Measurements from ENCODE around the gene IZUMO4. TPM values are rescaled to one million over a fixed set of nuclear protein-coding genes. Genes with fewer than 3 reads are reported as not detected.

IZUMO4 gene
- total and polyA plus RNA-seq, 8 donors = 3.5 to 22.3 (median 8.1) TPM; not detected in 3

GRCh38 chr19:2109046-2109864 is 12.5 kb downstream of the IZUMO4 start:
- WGBS, 5 donors = 86 to 93% (median 89%) methylated on average over 21 to 31 of the region's 31 CpGs
- H3K36me3 ChIP-seq = peaks cover 81 to 98% (median 97%) of the 10 kb centered on the region in 4 donors
- no peak overlapping the region for H3K4me3 ChIP-seq
- no peak overlapping the region for H3K27ac ChIP-seq
- DNase-seq = no peak
- no peaks in the 10 kb centered on the region for H3K27me3 ChIP-seq
- TF ChIP-seq POLR2A (IDR thresholded peaks at IDR 0.05) (no peak), EP300 (IDR thresholded peaks at IDR 0.05) (no peak), POLR2AphosphoS5 (IDR thresholded peaks at IDR 0.05) (no peak), CTCF (IDR thresholded peaks at IDR 0.05) (no peak)
- intact Hi-C loops (cut with DNase I; ENCODE audit: low total_unique reads) = no loop called here
- peaks cover 0 to 9% (median 0%) of the 10 kb centered on the region in 4 donors for H3K9me3 ChIP-seq
- no peaks in the 10 kb centered on the region for H3K4me1 ChIP-seq

GRCh38 chr19:2110822-2111221 is 14.1 kb downstream of the IZUMO4 start:
- 88 to 96% (median 93%) methylated on average over 4 to 13 of the region's 13 CpGs for WGBS, 5 donors
- H3K4me3 ChIP-seq = no peak overlapping the region
- H3K4me1 ChIP-seq = no peaks in the 10 kb centered on the region
- no peak for TF ChIP-seq POLR2A (IDR thresholded peaks at IDR 0.05)
- no peak for DNase-seq
- H3K27ac ChIP-seq = no peak overlapping the region
- intact Hi-C loops (cut with DNase I; ENCODE audit: low total_unique reads) = no loop called here
- H3K36me3 ChIP-seq = peaks cover 92 to 100% (median 100%) of the 10 kb centered on the region in 4 donors
- peaks cover 0 to 2% (median 0%) of the 10 kb centered on the region in 4 donors for H3K9me3 ChIP-seq
- H3K27me3 ChIP-seq = no peaks in the 10 kb centered on the region

- 91 to 97% (median 93%) methylated on average over 16 to 22 of the region's 22 CpGs for WGBS, 5 donors
- H3K27me3 ChIP-seq = no peaks in the 10 kb centered on the region
- peaks cover 92 to 100% (median 100%) of the 10 kb centered on the region in 4 donors for H3K36me3 ChIP-seq
- no peak overlapping the region for H3K27ac ChIP-seq
- no peaks in the 10 kb centered on the region for H3K9me3 ChIP-seq
- H3K4me3 ChIP-seq = no peak overlapping the region
- intact Hi-C loops (cut with DNase I; ENCODE audit: low total_unique reads) = no loop called here
- no peaks in the 10 kb centered on the region for H3K4me1 ChIP-seq
- DNase-seq = no peak
- no peak for TF ChIP-seq EP300 (IDR thresholded peaks at IDR 0.05)
- TF ChIP-seq POLR2A (IDR thresholded peaks at IDR 0.05) = no peak
- no peak for TF ChIP-seq POLR2AphosphoS5 (IDR thresholded peaks at IDR 0.05)
- no peak for TF ChIP-seq CTCF (IDR thresholded peaks at IDR 0.05)
These were observed 14.7 kb downstream of the IZUMO4 start for GRCh38 chr19:2111425-2111824.

- no peaks in the 10 kb centered on the region for H3K9me3 ChIP-seq
- H3K27me3 ChIP-seq = no peaks in the 10 kb centered on the region
- no peak overlapping the region for H3K27ac ChIP-seq
- DNase-seq = no peak
- H3K4me1 ChIP-seq = no peaks in the 10 kb centered on the region
- 85 to 92% (median 91%) methylated on average over 8 to 20 of the region's 20 CpGs for WGBS, 5 donors
- no peak overlapping the region for H3K4me3 ChIP-seq
- intact Hi-C loops (cut with DNase I; ENCODE audit: low total_unique reads) = no loop called here
- peaks cover 93 to 100% (median 100%) of the 10 kb centered on the region in 4 donors for H3K36me3 ChIP-seq
- TF ChIP-seq POLR2AphosphoS5 (IDR thresholded peaks at IDR 0.05) (no peak), POLR2A (IDR thresholded peaks at IDR 0.05) (no peak), EP300 (IDR thresholded peaks at IDR 0.05) (no peak), CTCF (IDR thresholded peaks at IDR 0.05) (no peak)
These were observed 15.2 kb downstream of the IZUMO4 start for GRCh38 chr19:2111886-2112285.
